Measurements from ENCODE around the gene LEKR1. TPM values are rescaled to one million over a fixed set of nuclear protein-coding genes. Genes with fewer than 3 reads are reported as not detected.

Gene LEKR1
- total and polyA plus RNA-seq, 9 of the 15 experiments (the other 6 are each of a cell fraction or from before 2014, with no cell fraction given): 0.76 to 1.8 (median 1.2) TPM

DNA sequence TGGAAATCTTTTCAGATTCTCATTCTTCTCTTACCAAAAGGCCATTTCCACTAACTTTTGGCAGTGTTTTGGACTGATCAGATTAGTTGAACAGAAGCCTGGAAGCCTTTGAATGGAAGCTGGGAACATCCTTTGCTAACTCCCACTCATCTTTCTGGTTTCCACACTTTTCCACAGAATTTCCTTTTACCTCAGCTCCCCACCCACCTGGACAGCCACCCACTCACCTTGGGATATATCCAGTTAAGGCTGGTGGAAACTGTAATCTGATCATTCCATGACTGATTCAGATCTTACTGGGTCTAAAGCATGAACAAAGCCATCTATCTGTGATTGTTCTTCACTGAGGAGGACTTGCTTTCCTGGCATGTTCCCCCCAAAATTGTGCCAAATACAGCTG, 214.3 kb downstream of the LEKR1 start (continued):
- TF ChIP-seq, protein P1, sequence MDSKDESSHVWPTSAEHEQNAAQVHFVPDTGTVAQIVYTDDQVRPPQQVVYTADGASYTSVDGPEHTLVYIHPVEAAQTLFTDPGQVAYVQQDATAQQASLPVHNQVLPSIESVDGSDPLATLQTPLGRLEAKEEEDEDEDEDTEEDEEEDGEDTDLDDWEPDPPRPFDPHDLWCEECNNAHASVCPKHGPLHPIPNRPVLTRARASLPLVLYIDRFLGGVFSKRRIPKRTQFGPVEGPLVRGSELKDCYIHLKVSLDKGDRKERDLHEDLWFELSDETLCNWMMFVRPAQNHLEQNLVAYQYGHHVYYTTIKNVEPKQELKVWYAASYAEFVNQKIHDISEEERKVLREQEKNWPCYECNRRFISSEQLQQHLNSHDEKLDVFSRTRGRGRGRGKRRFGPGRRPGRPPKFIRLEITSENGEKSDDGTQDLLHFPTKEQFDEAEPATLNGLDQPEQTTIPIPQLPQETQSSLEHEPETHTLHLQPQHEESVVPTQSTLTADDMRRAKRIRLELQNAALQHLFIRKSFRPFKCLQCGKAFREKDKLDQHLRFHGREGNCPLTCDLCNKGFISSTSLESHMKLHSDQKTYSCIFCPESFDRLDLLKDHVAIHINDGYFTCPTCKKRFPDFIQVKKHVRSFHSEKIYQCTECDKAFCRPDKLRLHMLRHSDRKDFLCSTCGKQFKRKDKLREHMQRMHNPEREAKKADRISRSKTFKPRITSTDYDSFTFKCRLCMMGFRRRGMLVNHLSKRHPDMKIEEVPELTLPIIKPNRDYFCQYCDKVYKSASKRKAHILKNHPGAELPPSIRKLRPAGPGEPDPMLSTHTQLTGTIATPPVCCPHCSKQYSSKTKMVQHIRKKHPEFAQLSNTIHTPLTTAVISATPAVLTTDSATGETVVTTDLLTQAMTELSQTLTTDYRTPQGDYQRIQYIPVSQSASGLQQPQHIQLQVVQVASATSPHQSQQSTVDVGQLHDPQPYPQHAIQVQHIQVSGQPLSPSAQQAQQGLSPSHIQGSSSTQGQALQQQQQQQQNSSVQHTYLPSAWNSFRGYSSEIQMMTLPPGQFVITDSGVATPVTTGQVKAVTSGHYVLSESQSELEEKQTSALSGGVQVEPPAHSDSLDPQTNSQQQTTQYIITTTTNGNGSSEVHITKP (IDR thresholded peaks at IDR 0.05; ENCODE audit: partially characterized antibody): no peak
- no peak for TF ChIP-seq ZNF561 (CRISPR knock-in tag; conservative IDR thresholded peaks at IDR 0.05)
- no peak for TF ChIP-seq TBP (optimal IDR thresholded peaks at IDR 0.05; ENCODE audit: low read depth, low read length)
- no peak for TF ChIP-seq KLF16 (IDR thresholded peaks at IDR 0.05)
- no peak for TF ChIP-seq CBX3 (IDR thresholded peaks at IDR 0.05; ENCODE audit: borderline replicate concordance in 1 of 2, low read length in 2 of 2)
- TF ChIP-seq, protein P2, sequence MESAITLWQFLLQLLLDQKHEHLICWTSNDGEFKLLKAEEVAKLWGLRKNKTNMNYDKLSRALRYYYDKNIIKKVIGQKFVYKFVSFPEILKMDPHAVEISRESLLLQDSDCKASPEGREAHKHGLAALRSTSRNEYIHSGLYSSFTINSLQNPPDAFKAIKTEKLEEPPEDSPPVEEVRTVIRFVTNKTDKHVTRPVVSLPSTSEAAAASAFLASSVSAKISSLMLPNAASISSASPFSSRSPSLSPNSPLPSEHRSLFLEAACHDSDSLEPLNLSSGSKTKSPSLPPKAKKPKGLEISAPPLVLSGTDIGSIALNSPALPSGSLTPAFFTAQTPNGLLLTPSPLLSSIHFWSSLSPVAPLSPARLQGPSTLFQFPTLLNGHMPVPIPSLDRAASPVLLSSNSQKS (CRISPR knock-in tag; IDR thresholded peaks at IDR 0.05): no peak
- no peak for TF ChIP-seq RBM34 (IDR thresholded peaks at IDR 0.05; ENCODE audit: borderline replicate concordance, insufficient read depth, low read length)
- no peak for TF ChIP-seq RBM14 (IDR thresholded peaks at IDR 0.05; ENCODE audit: borderline replicate concordance, insufficient read depth, low read depth, low read length)

Data from K562 (cell line).